Sigmoid colon (tissue), 7 donors: ENCODE measurements around the gene COL28A1. TPM values are rescaled to one million over a fixed set of nuclear protein-coding genes. Genes with fewer than 3 reads are reported as not detected.
"Not testable (repeated sequence)": the region's sequence is repeated elsewhere in the genome, so short reads cannot be mapped to it uniquely, and the experiment has no call there.

Experiments
- DNase-seq: peaks from one replicate; pipeline ENCODE4 v3.0.0-alpha.2; 2019
- H3K27ac ChIP-seq, 4 donors: fragments of 200-600 bp; sonication (generic); one replicate each; pipeline ENCODE4 v1.5.1; 2016 to 2019; ENCODE audit warnings: mild to moderate bottlenecking in 1 of 4
- H3K27me3 ChIP-seq, 3 donors: fragments of 200-600 bp; sonication (generic); one replicate each; pipeline ENCODE4 v1.5.1; 2019; ENCODE audit warnings: mild to moderate bottlenecking in 1 of 3
- H3K36me3 ChIP-seq, 4 donors: fragments of 200-600 bp; sonication (generic); one replicate each; pipeline ENCODE4 v1.5.1; 2016 to 2019
- H3K4me1 ChIP-seq, 4 donors: fragments of 200-600 bp; sonication (generic); one replicate each; pipeline ENCODE4 v1.5.1; 2017 to 2019
- H3K4me3 ChIP-seq, 4 donors: fragments of 200-600 bp; sonication (generic); one replicate each; pipeline ENCODE4 v1.5.1; 2017 to 2019; ENCODE audit warnings: mild to moderate bottlenecking in 2 of 4, moderate library complexity in 1 of 4
- H3K9me3 ChIP-seq, 4 donors: fragments of 200-600 bp in 3 of 4; sonication (generic) in 3 of 4; one replicate each; pipeline versions ENCODE4 v1.5.1 to v1.6.1; 2013 to 2019
- CTCF ChIP-seq, 4 experiments: fragments of 450-650 bp in 3 of 4; fragments of 200-600 bp in 1 of 4; IDR thresholded peaks; one replicate each; pipeline ENCODE4 v1.5.1; 2016 to 2019; ENCODE audit warnings: antibody characterized with exemption in 4 of 4, mild to moderate bottlenecking in 3 of 4, moderate library complexity in 2 of 4
- EP300 ChIP-seq, 4 donors: sonication (generic); formaldehyde crosslinking; IDR thresholded peaks; one replicate each; pipeline ENCODE4 v1.6.1; 2017; ENCODE audit warnings: antibody characterized with exemption in 4 of 4
- POLR2A ChIP-seq, 2 donors: fragments of 450-650 bp; IDR thresholded peaks; one replicate each; pipeline ENCODE4 v1.6.1; 2016; ENCODE audit warnings: antibody characterized with exemption in 2 of 2, mild to moderate bottlenecking in 2 of 2, moderate library complexity in 2 of 2
- POLR2AphosphoS5 ChIP-seq, 4 donors: sonication (generic); formaldehyde crosslinking; IDR thresholded peaks; one replicate each; pipeline ENCODE4 v1.6.1; 2017; ENCODE audit warnings: antibody characterized with exemption in 4 of 4
- WGBS, 2 donors: extraction: QIAGEN DNeasy Blood & Tissue Kit; methylation state at CpG; one replicate each; pipeline ENCODE4 v1.1.7; 2013; 5-methylcytosine and 5-hydroxymethylcytosine counted together
- intact Hi-C: fragments of 100-400 bp; cut with DNase I; formaldehyde crosslinking; loops from one replicate; pipeline ENCODE4 v1.15.1; 2023
- polyA plus RNA-seq, 3 donors: library from polyadenylated mRNA; stranded (reverse); fragments of 200-250 nt; gene quantifications; one replicate each; pipeline ENCODE4 v1.2.3, GENCODE V29; 2013
- total RNA-seq, 4 donors: library from RNA; depleted of rRNA; stranded (reverse); fragments of >200 nt; gene quantifications; one replicate each; pipeline ENCODE4 v1.1.0, GENCODE V29; 2016
- donor health status: healthy with polysubstance abuse.
- donor health status: Bipolar disorder and iron deficiency.
- donor health status: healthy.

The COL28A1 gene
- total and polyA plus RNA-seq, 7 donors: 0.60 to 25.5 (median 9.9) TPM

GRCh38 chr7:7408001-7408770 is 127.5 kb downstream of the COL28A1 start:
- Histone ChIP-seq H3K4me3 (no peak overlapping the region), H3K4me1 (no peaks in the 10 kb centered on the region), H3K9me3 (no peaks in the 10 kb centered on the region), H3K36me3 (no peaks in the 10 kb centered on the region), H3K27ac (no peak overlapping the region), H3K27me3 (no peaks in the 10 kb centered on the region)
- intact Hi-C loops: no loop called here
- 18 to 66% methylated on average over 3 of the region's 3 CpGs for WGBS, 2 donors
- DNase-seq: no peak
- TF ChIP-seq POLR2A (IDR thresholded peaks at IDR 0.05) (no peak), POLR2AphosphoS5 (IDR thresholded peaks at IDR 0.05) (no peak), EP300 (IDR thresholded peaks at IDR 0.05) (no peak), CTCF (IDR thresholded peaks at IDR 0.05) (no peak)

GRCh38 chr7:7405461-7405860 is 130.2 kb downstream of the COL28A1 start:
- no peaks in the 10 kb centered on the region for H3K27me3 ChIP-seq
- no peaks in the 10 kb centered on the region for H3K9me3 ChIP-seq
- no peak for DNase-seq
- H3K27ac ChIP-seq: no peak overlapping the region
- TF ChIP-seq EP300 (IDR thresholded peaks at IDR 0.05): no peak
- TF ChIP-seq CTCF (IDR thresholded peaks at IDR 0.05): no peak
- no peak for TF ChIP-seq POLR2AphosphoS5 (IDR thresholded peaks at IDR 0.05)
- no peak for TF ChIP-seq POLR2A (IDR thresholded peaks at IDR 0.05)
- no peaks in the 10 kb centered on the region for H3K36me3 ChIP-seq
- intact Hi-C loops: no loop called here
- H3K4me1 ChIP-seq: no peaks in the 10 kb centered on the region
- no peak overlapping the region for H3K4me3 ChIP-seq

- Histone ChIP-seq H3K27ac (no peak overlapping the region), H3K4me3 (no peak overlapping the region), H3K4me1 (no peaks in the 10 kb centered on the region), H3K36me3 (no peaks in the 10 kb centered on the region), H3K9me3 (no peaks in the 10 kb centered on the region), H3K27me3 (no peaks in the 10 kb centered on the region)
- WGBS, 2 donors: 90 to 96% methylated on average over 2 of the region's 2 CpGs
- no peak for TF ChIP-seq CTCF (IDR thresholded peaks at IDR 0.05)
- TF ChIP-seq POLR2AphosphoS5 (IDR thresholded peaks at IDR 0.05): no peak
- no peak for TF ChIP-seq EP300 (IDR thresholded peaks at IDR 0.05)
- no peak for TF ChIP-seq POLR2A (IDR thresholded peaks at IDR 0.05)
- no peak for DNase-seq
- intact Hi-C loops: no loop called here
These were observed 136.0 kb downstream of the COL28A1 start for GRCh38 chr7:7399707-7400106.

GRCh38 chr7:7395785-7396184 is 139.9 kb downstream of the COL28A1 start:
- Histone ChIP-seq H3K4me1 (no peaks in the 10 kb centered on the region), H3K36me3 (no peaks in the 10 kb centered on the region), H3K4me3 (no peak overlapping the region), H3K27me3 (no peaks in the 10 kb centered on the region), H3K9me3 (no peaks in the 10 kb centered on the region), H3K27ac (no peak overlapping the region)
- intact Hi-C loops: no loop called here
- no peak for TF ChIP-seq CTCF (IDR thresholded peaks at IDR 0.05)
- no peak for TF ChIP-seq EP300 (IDR thresholded peaks at IDR 0.05)
- TF ChIP-seq POLR2A (IDR thresholded peaks at IDR 0.05): no peak
- TF ChIP-seq POLR2AphosphoS5 (IDR thresholded peaks at IDR 0.05): no peak
- no peak for DNase-seq
- WGBS, 2 donors: 62 to 81% methylated on average over 4 of the region's 4 CpGs

GRCh38 chr7:7388164-7388563 is 147.5 kb downstream of the COL28A1 start:
- H3K4me1 ChIP-seq, H3K36me3 ChIP-seq, DNase-seq, H3K9me3 ChIP-seq, H3K27me3 ChIP-seq, H3K4me3 ChIP-seq, intact Hi-C loops, H3K27ac ChIP-seq: not testable (repeated sequence)
- WGBS, 2 donors: 97 to 98% methylated on average over 4 of the region's 4 CpGs
